Mucosa of rectum (tissue), 2 donors: ENCODE results near the gene FRY.
A peak's percentile ranks its signal among the peaks of the same experiment; 100 is the strongest.

Experiments
- H3K27ac ChIP-seq, 2 donors: one replicate each; pipeline ENCODE4 v1.7.0; 2013; ENCODE audit warnings: inconsistent platforms in 2 of 2, low read depth in 2 of 2, low read length in 2 of 2
- H3K27me3 ChIP-seq, 2 donors: one replicate each; pipeline ENCODE4 v1.7.0; 2013; ENCODE audit warnings: low read length in 2 of 2; ENCODE audit not compliant: control insufficient read depth in 2 of 2, insufficient read depth in 2 of 2
- H3K36me3 ChIP-seq, 2 donors: one replicate each; pipeline ENCODE4 v1.7.0; 2013; ENCODE audit warnings: low read length in 2 of 2; ENCODE audit not compliant: control insufficient read depth in 2 of 2, insufficient read depth in 2 of 2
- H3K4me1 ChIP-seq, 2 donors: one replicate each; pipeline ENCODE4 v1.7.0; 2013; ENCODE audit warnings: low read length in 2 of 2, mild to moderate bottlenecking in 1 of 2; ENCODE audit not compliant: control insufficient read depth in 2 of 2, insufficient read depth in 2 of 2
- H3K4me3 ChIP-seq, 2 donors: one replicate each; pipeline ENCODE4 v1.7.0; 2013; ENCODE audit warnings: low read length in 2 of 2
- H3K9ac ChIP-seq, 2 donors: one replicate each; pipeline ENCODE4 v1.7.0; 2013; ENCODE audit warnings: low read length in 2 of 2, low read depth in 1 of 2, mild to moderate bottlenecking in 1 of 2
- H3K9me3 ChIP-seq, 2 donors: one replicate each; pipeline ENCODE4 v1.7.0; 2013; ENCODE audit warnings: low read length in 2 of 2; ENCODE audit not compliant: control insufficient read depth in 2 of 2
- donor health status: healthy.
- donor health status: Normal muscosa, but diverticular disease.

The FRY gene

DNA sequence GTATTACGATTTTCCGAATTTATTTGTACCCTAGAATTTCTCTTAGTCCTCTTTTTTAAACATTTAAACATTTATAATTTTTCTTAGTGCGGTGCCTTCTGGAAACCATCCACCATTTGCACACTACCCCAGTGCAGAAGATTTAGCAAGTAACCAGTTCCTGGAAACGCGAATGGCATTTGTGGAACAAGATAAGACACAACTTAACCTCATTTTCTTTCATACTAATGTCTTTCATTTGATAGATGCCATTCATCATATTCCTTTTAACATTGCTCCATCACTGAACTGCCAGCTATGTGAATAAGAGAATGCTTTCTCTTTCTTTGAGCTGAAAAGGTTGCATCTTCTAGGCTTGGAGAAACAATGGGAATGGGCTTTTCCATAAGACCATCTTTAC, 6.8 kb downstream of the FRY start:
- Histone ChIP-seq H3K27ac (no peak overlapping the region), H3K27me3 (no peaks in the 10 kb centered on the region), H3K9me3 (no peaks in the 10 kb centered on the region), H3K9ac (no peak overlapping the region), H3K36me3 (no peaks in the 10 kb centered on the region), H3K4me3 (no peak overlapping the region), H3K4me1 (peaks cover 0 to 20% of the 10 kb centered on the region in 2 donors)

- H3K27ac ChIP-seq, result no peak overlapping the region
- peaks cover 0 to 20% of the 10 kb centered on the region in 2 donors for H3K4me1 ChIP-seq
- no peaks in the 10 kb centered on the region for H3K36me3 ChIP-seq
Measured at GRCh38 chr13:32039056-32039455, 7.5 kb downstream of the FRY start.

GRCh38 chr13:32039528-32039927, 8.0 kb downstream of the FRY start:
- H3K36me3 ChIP-seq, result no peaks in the 10 kb centered on the region
- no peak overlapping the region for H3K9ac ChIP-seq
- H3K9me3 ChIP-seq, result no peaks in the 10 kb centered on the region
- H3K4me1 ChIP-seq, result peaks cover 0 to 20% of the 10 kb centered on the region in 2 donors
- no peaks in the 10 kb centered on the region for H3K27me3 ChIP-seq
- H3K4me3 ChIP-seq, result no peak overlapping the region
- no peak overlapping the region for H3K27ac ChIP-seq

More at GRCh38 chr13:32039056-32039455, 7.5 kb downstream of the FRY start:
- H3K9ac ChIP-seq, result no peak overlapping the region
- no peaks in the 10 kb centered on the region for H3K9me3 ChIP-seq
- no peaks in the 10 kb centered on the region for H3K27me3 ChIP-seq
- no peak overlapping the region for H3K4me3 ChIP-seq

DNA sequence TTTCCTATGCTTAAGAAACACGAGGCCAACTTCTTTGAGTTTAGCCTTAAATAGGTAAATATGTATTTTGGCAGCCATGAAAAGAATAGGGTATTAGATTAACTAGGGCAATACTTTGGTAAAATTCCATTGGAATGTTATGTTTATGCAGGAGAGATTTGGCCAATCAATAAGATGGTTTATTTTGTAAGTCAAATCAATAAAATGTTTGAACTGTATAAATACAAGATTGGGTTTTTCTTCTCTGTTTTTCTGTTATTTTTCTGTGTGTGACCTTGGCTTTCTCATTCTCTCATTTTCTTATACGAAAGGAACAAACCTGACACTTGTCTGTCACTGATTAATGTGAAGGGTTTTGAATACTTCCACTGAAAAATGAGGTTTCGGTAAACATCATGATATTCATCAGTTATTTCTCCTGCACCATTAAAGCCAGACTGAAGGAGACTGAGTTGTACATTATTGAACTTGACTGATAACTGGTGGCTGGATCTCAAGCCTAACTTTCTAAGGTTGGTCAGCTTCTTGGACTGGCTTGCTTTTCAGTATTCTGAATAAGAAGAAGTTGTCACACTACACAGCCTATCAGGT, 8.6 kb downstream of the FRY start:
- H3K4me3 ChIP-seq, result no peak overlapping the region

GRCh38 chr13:32040689-32041088, 9.1 kb downstream of the FRY start:
- Histone ChIP-seq H3K27ac (no peak overlapping the region), H3K4me1 (peaks cover 0 to 20% of the 10 kb centered on the region in 2 donors), H3K9ac (no peak overlapping the region), H3K36me3 (no peaks in the 10 kb centered on the region), H3K27me3 (no peaks in the 10 kb centered on the region), H3K9me3 (no peaks in the 10 kb centered on the region), H3K4me3 (no peak overlapping the region)

More for the DNA sequence above, 8.6 kb downstream of the FRY start:
- H3K27ac ChIP-seq, result no peak overlapping the region
- peaks cover 0 to 20% of the 10 kb centered on the region in 2 donors for H3K4me1 ChIP-seq
- no peaks in the 10 kb centered on the region for H3K36me3 ChIP-seq
- no peaks in the 10 kb centered on the region for H3K27me3 ChIP-seq
- no peaks in the 10 kb centered on the region for H3K9me3 ChIP-seq
- no peak overlapping the region for H3K9ac ChIP-seq

- Histone ChIP-seq H3K9ac (no peak overlapping the region), H3K27ac (no peak overlapping the region), H3K36me3 (no peaks in the 10 kb centered on the region), H3K9me3 (no peaks in the 10 kb centered on the region), H3K4me3 (no peak overlapping the region), H3K27me3 (no peaks in the 10 kb centered on the region), H3K4me1 (peaks cover 1 to 19% of the 10 kb centered on the region in 2 donors)
Measured at GRCh38 chr13:32041429-32041828, 9.9 kb downstream of the FRY start.

DNA sequence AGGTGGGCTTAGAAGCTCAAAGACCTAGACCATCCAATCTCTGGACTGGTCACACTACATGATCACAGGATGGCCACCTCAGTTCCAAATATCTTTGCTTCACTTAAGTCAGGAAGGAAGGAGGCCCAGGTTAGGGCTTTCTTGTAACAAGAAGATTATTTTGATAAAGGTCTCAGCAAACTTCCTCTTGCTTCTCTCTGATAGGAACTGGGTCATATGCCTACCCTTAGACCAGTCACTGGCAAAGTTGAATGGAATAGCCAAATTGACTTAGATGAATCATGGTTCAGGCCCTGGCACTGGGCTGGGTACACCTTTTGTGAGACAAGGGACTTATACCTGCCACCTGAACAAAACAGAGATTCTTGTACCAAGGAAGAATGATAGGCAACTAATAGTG, 11.0 kb downstream of the FRY start:
- peaks cover 3 to 14% of the 10 kb centered on the region in 2 donors for H3K4me1 ChIP-seq
- H3K9me3 ChIP-seq, result no peaks in the 10 kb centered on the region

DNA sequence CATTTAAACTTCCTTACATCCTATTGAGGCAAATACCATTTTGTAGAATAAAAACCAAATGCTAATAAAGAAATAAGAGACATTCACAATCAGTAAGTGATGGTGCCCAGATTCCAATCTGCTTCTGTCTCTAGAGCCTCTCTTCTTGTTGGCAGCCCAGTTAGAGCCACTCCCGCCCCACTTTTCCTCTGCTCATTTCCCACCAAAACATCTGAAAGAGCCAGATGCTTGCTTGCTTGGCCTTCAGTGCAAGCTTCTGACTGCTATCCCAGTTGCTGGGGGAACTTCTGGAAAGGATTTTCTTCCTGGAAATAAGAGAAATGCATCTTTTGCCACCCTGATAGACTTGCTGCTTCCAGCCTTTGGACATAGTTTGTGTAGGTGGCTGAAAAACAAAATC, 12.9 kb downstream of the FRY start:
- H3K27me3 ChIP-seq, result no peaks in the 10 kb centered on the region
- H3K4me1 ChIP-seq, result peaks cover 3 to 18% of the 10 kb centered on the region in 2 donors
- H3K9ac ChIP-seq, result no peak overlapping the region
- no peak overlapping the region for H3K4me3 ChIP-seq
- no peaks in the 10 kb centered on the region for H3K36me3 ChIP-seq
- H3K9me3 ChIP-seq, result no peaks in the 10 kb centered on the region
- H3K27ac ChIP-seq, result no peak overlapping the region

More for the DNA sequence above, 11.0 kb downstream of the FRY start:
- H3K4me3 ChIP-seq, result no peak overlapping the region
- H3K27ac ChIP-seq, result no peak overlapping the region
- H3K36me3 ChIP-seq, result no peaks in the 10 kb centered on the region
- no peak overlapping the region for H3K9ac ChIP-seq
- no peaks in the 10 kb centered on the region for H3K27me3 ChIP-seq

DNA sequence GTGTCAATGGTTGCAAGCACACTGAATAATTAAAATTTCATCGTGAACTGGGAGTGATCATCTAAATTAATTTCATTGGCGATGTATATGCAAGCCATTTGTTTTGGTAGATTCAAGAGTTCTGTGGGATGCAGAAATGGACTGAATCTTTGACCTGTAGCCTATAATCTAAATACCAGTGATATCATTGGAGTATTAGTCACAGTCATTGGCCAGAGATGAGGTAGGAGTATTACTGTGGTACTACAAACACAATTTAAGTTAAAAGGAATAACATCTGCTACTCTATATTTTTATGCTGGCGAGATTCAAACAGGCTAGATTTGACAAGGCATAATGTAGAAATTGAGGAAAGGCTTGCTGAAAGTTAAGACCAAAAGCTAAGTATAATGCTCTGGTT, 14.0 kb downstream of the FRY start:
- Histone ChIP-seq H3K9ac (no peak overlapping the region), H3K36me3 (no peaks in the 10 kb centered on the region), H3K4me1 (peaks cover 3 to 18% of the 10 kb centered on the region in 2 donors), H3K4me3 (no peak overlapping the region), H3K27ac (no peak overlapping the region), H3K27me3 (no peaks in the 10 kb centered on the region), H3K9me3 (no peaks in the 10 kb centered on the region)

- Histone ChIP-seq H3K4me1 (peaks cover 3 to 18% of the 10 kb centered on the region in 2 donors), H3K4me3 (no peak overlapping the region)
Measured at GRCh38 chr13:32045982-32046785, 14.6 kb downstream of the FRY start.

More at GRCh38 chr13:32045982-32046785, 14.6 kb downstream of the FRY start:
- no peaks in the 10 kb centered on the region for H3K9me3 ChIP-seq
- peak overlapping the region in 1 of 2 donors; percentile 10 for H3K27ac ChIP-seq
- H3K27me3 ChIP-seq, result no peaks in the 10 kb centered on the region
- no peaks in the 10 kb centered on the region for H3K36me3 ChIP-seq
- no peak overlapping the region for H3K9ac ChIP-seq
